ENCODE results near the gene ZNF558. TPM values are rescaled to one million over a fixed set of nuclear protein-coding genes. Genes with fewer than 3 reads are reported as not detected.
A peak's percentile ranks its signal among the peaks of the same experiment; 100 is the strongest.

ZNF558 gene
- 21.5 and 53.9 TPM in 2 replicates for total RNA-seq (ENCODE audit: low replicate concordance)
- long read RNA-seq, partial matches to known transcripts, result 5 of 8 reads
- long read RNA-seq, other reads (novel, unspliced or antisense), result 3 of 8 reads

DNA sequence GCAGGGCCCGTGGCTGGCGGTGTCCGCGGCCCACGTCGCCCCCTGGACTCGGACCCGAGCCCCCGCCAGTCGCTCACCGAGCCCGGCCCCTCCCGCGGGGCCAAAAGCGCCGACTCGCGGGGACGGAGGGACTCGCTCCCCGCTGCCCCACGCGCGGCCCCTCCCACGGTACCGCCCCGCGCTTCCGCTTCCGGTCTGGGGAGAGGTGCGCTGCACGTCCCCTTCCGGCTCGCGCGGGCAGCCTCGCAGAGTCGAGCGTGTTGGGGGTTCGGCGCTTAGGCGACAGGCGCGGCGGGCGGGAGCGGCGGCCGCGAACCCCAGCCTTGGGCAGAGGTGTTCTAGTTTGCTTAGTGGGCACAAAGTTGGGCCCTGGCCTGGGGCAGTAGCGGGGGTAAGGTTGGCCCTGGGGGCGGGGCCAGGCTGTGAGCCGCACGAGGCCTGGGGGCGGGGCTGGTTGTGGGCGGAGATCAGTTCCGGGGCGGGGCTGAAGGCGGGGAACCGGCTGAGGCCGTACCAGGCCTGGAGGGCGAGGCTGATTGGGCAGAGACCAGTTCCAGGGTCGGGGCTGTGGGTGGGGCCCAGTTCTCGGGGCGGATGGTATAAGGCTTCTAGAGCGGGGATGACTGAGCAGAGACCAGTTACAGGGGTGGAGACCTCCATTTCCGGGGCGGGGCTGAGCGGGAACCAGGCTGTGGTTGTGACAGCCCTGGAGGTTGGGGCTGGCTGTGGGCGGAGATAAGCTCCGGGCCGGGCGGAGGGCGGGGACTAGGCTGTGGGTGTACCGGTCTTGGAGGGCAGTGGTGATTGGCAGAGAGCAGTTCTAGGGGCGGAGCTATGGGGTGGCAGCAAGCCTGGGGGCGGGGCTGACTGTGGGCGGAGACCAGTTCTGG, at the start of gene ZNF558, which contains the start of gene MBD3L1:
Gene ZNF558 (minus strand): TSS at position 173 of the 890 bp plus-strand sequence. CDS start 9,645 bp downstream, outside the sequence.
Gene MBD3L1 (plus strand): TSS at position 246 of the 890 bp plus-strand sequence. CDS start 10,302 bp downstream, outside the sequence.
- H3K27ac Mint-ChIP-seq, result peak within 1 kb of the TSS; percentile 96
- peaks cover 14% of the 10 kb centered on the region for H3K36me3 Mint-ChIP-seq
- TF ChIP-seq, protein P1, sequence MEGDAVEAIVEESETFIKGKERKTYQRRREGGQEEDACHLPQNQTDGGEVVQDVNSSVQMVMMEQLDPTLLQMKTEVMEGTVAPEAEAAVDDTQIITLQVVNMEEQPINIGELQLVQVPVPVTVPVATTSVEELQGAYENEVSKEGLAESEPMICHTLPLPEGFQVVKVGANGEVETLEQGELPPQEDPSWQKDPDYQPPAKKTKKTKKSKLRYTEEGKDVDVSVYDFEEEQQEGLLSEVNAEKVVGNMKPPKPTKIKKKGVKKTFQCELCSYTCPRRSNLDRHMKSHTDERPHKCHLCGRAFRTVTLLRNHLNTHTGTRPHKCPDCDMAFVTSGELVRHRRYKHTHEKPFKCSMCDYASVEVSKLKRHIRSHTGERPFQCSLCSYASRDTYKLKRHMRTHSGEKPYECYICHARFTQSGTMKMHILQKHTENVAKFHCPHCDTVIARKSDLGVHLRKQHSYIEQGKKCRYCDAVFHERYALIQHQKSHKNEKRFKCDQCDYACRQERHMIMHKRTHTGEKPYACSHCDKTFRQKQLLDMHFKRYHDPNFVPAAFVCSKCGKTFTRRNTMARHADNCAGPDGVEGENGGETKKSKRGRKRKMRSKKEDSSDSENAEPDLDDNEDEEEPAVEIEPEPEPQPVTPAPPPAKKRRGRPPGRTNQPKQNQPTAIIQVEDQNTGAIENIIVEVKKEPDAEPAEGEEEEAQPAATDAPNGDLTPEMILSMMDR (conservative IDR thresholded peaks at IDR 0.05), result peak; percentile 19
- H3K27me3 Mint-ChIP-seq, result no peaks in the 10 kb centered on the region
- DNase-seq (ENCODE audit: extremely low spot score, unreplicated experiment), result peak; percentile 98
- peak within 1 kb of the TSS; percentile 93 for H3K4me3 Mint-ChIP-seq
- H3K4me1 Mint-ChIP-seq (ENCODE audit: unreplicated experiment), result peaks cover 8% of the 10 kb centered on the region
- no peaks in the 10 kb centered on the region for H3K9me3 Mint-ChIP-seq

DNA sequence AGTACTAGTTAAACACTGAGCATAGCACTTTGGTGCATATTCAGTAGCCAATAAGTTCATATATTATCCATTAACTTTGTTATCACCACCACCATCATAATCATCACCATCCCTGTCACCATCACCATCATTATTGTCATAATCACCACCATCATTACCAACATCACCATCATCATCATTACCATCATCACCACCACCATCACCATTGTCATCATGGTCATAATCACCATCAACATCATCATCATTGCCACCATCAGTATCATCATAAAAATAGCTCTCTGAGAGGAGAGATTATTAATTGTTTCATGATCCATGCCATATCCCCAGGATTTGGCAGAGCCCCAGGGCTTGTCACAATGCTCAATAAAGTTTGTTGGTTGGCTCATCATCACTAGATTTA, 49.4 kb upstream of the ZNF558 start:
- H3K4me1 Mint-ChIP-seq (ENCODE audit: unreplicated experiment), result no peaks in the 10 kb centered on the region
- H3K27me3 Mint-ChIP-seq, result no peaks in the 10 kb centered on the region
- peaks cover 24% of the 10 kb centered on the region for H3K36me3 Mint-ChIP-seq
- peak overlapping the region; percentile 7 for H3K27ac Mint-ChIP-seq
- TF ChIP-seq, protein P1 (conservative IDR thresholded peaks at IDR 0.05), result no peak
- H3K4me3 Mint-ChIP-seq, result no peak overlapping the region
- H3K9me3 Mint-ChIP-seq, result peaks cover 6% of the 10 kb centered on the region
- DNase-seq (ENCODE audit: extremely low spot score, unreplicated experiment), result no peak

DNA sequence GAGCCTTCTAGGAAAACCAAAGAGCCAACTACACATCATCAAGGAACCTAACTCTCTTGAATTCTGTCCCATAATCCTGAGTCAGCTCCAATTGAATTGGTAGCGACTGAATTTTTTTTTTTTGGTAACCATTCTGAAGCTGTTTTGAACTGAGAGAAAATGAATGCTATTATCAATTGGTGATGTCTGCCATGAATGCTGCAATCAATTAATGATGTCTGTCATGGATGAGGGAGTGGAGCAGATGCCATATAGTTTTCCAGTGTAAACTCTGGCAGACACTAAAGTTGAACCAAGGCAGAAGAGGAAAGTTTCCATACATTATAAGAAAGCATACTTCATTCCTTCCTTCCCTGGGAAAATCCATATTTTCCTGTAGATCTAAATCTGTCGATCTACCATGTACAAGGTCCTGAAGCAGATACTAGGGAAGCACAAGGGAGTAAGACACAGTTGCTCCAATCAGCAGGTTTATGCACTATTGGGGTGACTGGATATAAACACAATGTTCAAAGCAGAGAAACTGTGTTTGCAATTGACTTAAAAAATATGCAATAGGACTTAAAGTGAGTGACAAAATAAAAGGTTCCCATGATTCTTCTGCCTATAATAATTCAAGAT, 48.9 kb upstream of the ZNF558 start:
- TF ChIP-seq, protein P1 (conservative IDR thresholded peaks at IDR 0.05), result no peak
- no peak overlapping the region for H3K4me3 Mint-ChIP-seq
- no peaks in the 10 kb centered on the region for H3K27me3 Mint-ChIP-seq
- peaks cover 6% of the 10 kb centered on the region for H3K9me3 Mint-ChIP-seq
- peak overlapping the region; percentile 19 for H3K27ac Mint-ChIP-seq
- DNase-seq (ENCODE audit: extremely low spot score, unreplicated experiment), result no peak
- H3K36me3 Mint-ChIP-seq, result peaks cover 24% of the 10 kb centered on the region
- H3K4me1 Mint-ChIP-seq (ENCODE audit: unreplicated experiment), result no peaks in the 10 kb centered on the region

DNA sequence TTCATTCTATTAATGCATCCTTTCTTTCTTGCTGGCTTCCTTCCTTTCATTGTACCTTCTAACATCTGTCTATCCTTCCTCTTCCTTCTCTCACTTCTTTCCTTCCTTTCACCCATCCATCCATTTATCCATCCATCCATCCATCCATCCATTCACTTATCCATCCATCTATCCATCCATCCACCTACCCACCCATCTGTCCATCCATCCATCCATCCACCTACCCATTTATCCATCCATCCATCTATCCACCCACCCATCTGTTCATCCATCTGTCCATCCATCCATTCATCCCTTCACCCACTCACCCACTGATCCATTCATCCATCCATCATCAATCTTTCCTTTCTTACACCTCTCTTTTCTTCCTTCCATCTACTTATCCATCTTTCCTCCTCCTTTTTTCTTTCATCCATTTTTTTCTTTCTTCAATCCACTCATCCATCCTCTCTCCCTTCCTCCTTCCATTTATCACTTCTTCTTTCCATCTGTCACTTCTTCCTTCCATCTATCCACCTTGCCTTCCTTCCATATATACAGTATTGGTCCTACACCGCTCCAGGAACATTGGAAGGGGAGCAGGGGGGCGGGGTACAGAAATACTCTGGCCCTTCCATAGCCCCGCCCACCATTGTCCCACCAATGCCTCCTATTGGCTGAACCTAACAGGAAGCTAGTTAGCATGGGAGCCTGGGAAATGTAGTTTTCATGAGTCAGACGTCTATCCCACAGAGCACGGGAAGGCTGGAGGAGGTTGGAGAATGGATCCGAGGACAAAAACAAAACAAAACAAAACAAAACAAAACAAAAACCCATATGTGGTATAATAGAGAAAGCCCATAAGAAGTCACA, 46.0 kb upstream of the ZNF558 start:
- H3K4me3 Mint-ChIP-seq, result no peak overlapping the region
- H3K27me3 Mint-ChIP-seq, result no peaks in the 10 kb centered on the region

More for the DNA sequence above, 46.0 kb upstream of the ZNF558 start:
- Mint-ChIP-seq H3K9me3 (peaks cover 6% of the 10 kb centered on the region), H3K36me3 (peaks cover 20% of the 10 kb centered on the region), H3K4me1 (ENCODE audit: unreplicated experiment) (no peaks in the 10 kb centered on the region), H3K27ac (no peak overlapping the region)
- TF ChIP-seq, protein P1 (conservative IDR thresholded peaks at IDR 0.05), result no peak
- no peak for DNase-seq (ENCODE audit: extremely low spot score, unreplicated experiment)
